GM21528 (cell line): ENCODE results near the gene PARD3B.
"Not testable (repeated sequence)": the region's sequence is repeated elsewhere in the genome, so short reads cannot be mapped to it uniquely, and the experiment has no call there.

Experiments used
- ATAC-seq: cut with Tn5 transposase; IDR thresholded peaks from one replicate; pipeline ENCODE4 v1.9.1; 2021; ENCODE audit warnings: mild to moderate bottlenecking, moderate library complexity; ENCODE audit not compliant: unreplicated experiment, low FRiP score

Gene PARD3B

GRCh38 chr2:205199165-205199850 lies 654.0 kb downstream of the PARD3B start:
- ATAC-seq = no peak

GRCh38 chr2:205210494-205210893 lies 665.2 kb downstream of the PARD3B start:
- no peak for ATAC-seq

GRCh38 chr2:205212357-205212756 lies 667.1 kb downstream of the PARD3B start:
- no peak for ATAC-seq

- ATAC-seq = no peak
These were observed 670.8 kb downstream of the PARD3B start for GRCh38 chr2:205216092-205216491.

- ATAC-seq = no peak
These were observed 671.3 kb downstream of the PARD3B start for GRCh38 chr2:205216580-205216979.

GRCh38 chr2:205217004-205217403 lies 671.7 kb downstream of the PARD3B start:
- no peak for ATAC-seq

- ATAC-seq = no peak
These were observed 672.8 kb downstream of the PARD3B start for GRCh38 chr2:205218056-205218455.

- not testable (repeated sequence) for ATAC-seq
These were observed 673.5 kb downstream of the PARD3B start for GRCh38 chr2:205218816-205219215.

- no peak for ATAC-seq
These were observed 675.3 kb downstream of the PARD3B start for GRCh38 chr2:205220559-205220958.

- no peak for ATAC-seq
These were observed 686.8 kb downstream of the PARD3B start for GRCh38 chr2:205232086-205232485.

GRCh38 chr2:205235434-205235833 lies 690.2 kb downstream of the PARD3B start:
- ATAC-seq = no peak

- ATAC-seq = no peak
These were observed 692.2 kb downstream of the PARD3B start for GRCh38 chr2:205237524-205237923.

- ATAC-seq = no peak
These were observed 699.7 kb downstream of the PARD3B start for GRCh38 chr2:205245001-205245400.

GRCh38 chr2:205245652-205246051 lies 700.4 kb downstream of the PARD3B start:
- no peak for ATAC-seq

GRCh38 chr2:205259121-205259520 lies 713.8 kb downstream of the PARD3B start:
- no peak for ATAC-seq

GRCh38 chr2:205261516-205262020 lies 716.3 kb downstream of the PARD3B start:
- no peak for ATAC-seq

- ATAC-seq = no peak
These were observed 722.0 kb downstream of the PARD3B start for GRCh38 chr2:205267323-205267722.

GRCh38 chr2:205270689-205271088 lies 725.4 kb downstream of the PARD3B start:
- ATAC-seq = no peak

- ATAC-seq = no peak
These were observed 727.9 kb downstream of the PARD3B start for GRCh38 chr2:205273148-205273547.

- ATAC-seq = no peak
These were observed 728.4 kb downstream of the PARD3B start for GRCh38 chr2:205273627-205274026.

- ATAC-seq = no peak
These were observed 729.5 kb downstream of the PARD3B start for GRCh38 chr2:205274801-205275200.

GRCh38 chr2:205276116-205276777 lies 731.0 kb downstream of the PARD3B start:
- no peak for ATAC-seq
